Kidney epithelial cell (primary cell): ENCODE measurements around the gene HDAC11. TPM values are rescaled to one million over a fixed set of nuclear protein-coding genes. Genes with fewer than 3 reads are reported as not detected.

ENCODE experiments used
- DNase-seq: peaks from one replicate; pipeline ENCODE4 v3.0.0-alpha.2; 2010; ENCODE audit warnings: low read depth
- H3K27me3 ChIP-seq: 2 replicates; pipeline ENCODE4 v1.6.0; 2011; ENCODE audit warnings: low read length; ENCODE audit not compliant: control insufficient read depth, insufficient read depth
- H3K36me3 ChIP-seq: 2 replicates; pipeline ENCODE4 v1.5.1; 2011; ENCODE audit warnings: low read length; ENCODE audit not compliant: control insufficient read depth, insufficient read depth
- H3K4me3 ChIP-seq: 2 replicates; pipeline ENCODE4 v1.5.1; 2011; ENCODE audit warnings: low read depth, mild to moderate bottlenecking, control low read depth, low read length
- CTCF ChIP-seq: IDR thresholded peaks from 2 replicates; pipeline ENCODE4 v1.5.1; 2011; ENCODE audit warnings: mild to moderate bottlenecking, moderate library complexity, low read length, control low read depth, inconsistent platforms; ENCODE audit not compliant: insufficient read depth, poor library complexity, severe bottlenecking
- total RNA-seq: library from RNA; depleted of rRNA; stranded (reverse); fragments of >200 nt; gene quantifications from 2 replicates; pipeline ENCODE4 v1.2.3, GENCODE V29; 2015

HDAC11 gene
- total RNA-seq, 1 donor from 2014 or later, result 14.3 TPM

GRCh38 chr3:13512451-13512850 lies 32.3 kb downstream of the HDAC11 start:
- Histone ChIP-seq H3K4me3 (no peak overlapping the region), H3K36me3 (no peaks in the 10 kb centered on the region), H3K27me3 (peaks cover 24% of the 10 kb centered on the region)
- no peak for DNase-seq
- no peak for TF ChIP-seq CTCF

GRCh38 chr3:13513051-13513912 lies 33.2 kb downstream of the HDAC11 start:
- H3K4me3 ChIP-seq, result no peak overlapping the region
- no peak for TF ChIP-seq CTCF
- peaks cover 26% of the 10 kb centered on the region for H3K27me3 ChIP-seq
- no peak for DNase-seq
- no peaks in the 10 kb centered on the region for H3K36me3 ChIP-seq

GRCh38 chr3:13513913-13514517 lies 33.9 kb downstream of the HDAC11 start:
- DNase-seq, result no peak
- H3K36me3 ChIP-seq, result no peaks in the 10 kb centered on the region
- no peak overlapping the region for H3K4me3 ChIP-seq
- no peak for TF ChIP-seq CTCF
- H3K27me3 ChIP-seq, result peaks cover 26% of the 10 kb centered on the region

GRCh38 chr3:13514639-13515435 lies 34.7 kb downstream of the HDAC11 start:
- peaks cover 26% of the 10 kb centered on the region for H3K27me3 ChIP-seq
- H3K36me3 ChIP-seq, result no peaks in the 10 kb centered on the region
- no peak overlapping the region for H3K4me3 ChIP-seq
- no peak for DNase-seq
- no peak for TF ChIP-seq CTCF

GRCh38 chr3:13515786-13516759 lies 36.0 kb downstream of the HDAC11 start:
- peaks cover 26% of the 10 kb centered on the region for H3K27me3 ChIP-seq
- no peak for DNase-seq
- H3K4me3 ChIP-seq, result no peak overlapping the region
- no peaks in the 10 kb centered on the region for H3K36me3 ChIP-seq
- TF ChIP-seq CTCF, result no peak
